HCT116 (cell line): ENCODE data around the gene ACTN3. TPM values are rescaled to one million over a fixed set of nuclear protein-coding genes. Genes with fewer than 3 reads are reported as not detected.

ENCODE experiments used
- ATAC-seq: fragments of 200-7000 bp; cut with Tn5 transposase; 2 replicates; pipeline ENCODE4 v1.9.1; 2020; ENCODE audit warnings: mild to moderate bottlenecking, moderate library complexity
- BruUV-seq: library from RNA; stranded (reverse); fragments of 400-500 nt; replicated peaks from 2 replicates; lab custom pipeline; 2021; lab: Mats Ljungman, UMichigan
- CTCF ChIA-PET: fragments of 300-600 bp; sonication (Branson Sonifier 250); formaldehyde crosslinking; loops from one replicate; lab custom pipeline; 2021; ENCODE audit warnings: antibody characterized with exemption; lab: Charles Lee
- POLR2A ChIA-PET: fragments of 300-600, 350-600 bp; sonication (Branson Sonifier 250); formaldehyde crosslinking; loops from one replicate; lab custom pipeline; 2021; ENCODE audit warnings: antibody characterized with exemption; lab: Charles Lee
- RAD21 ChIA-PET, 2 experiments: fragments of 300-600 bp; sonication (Branson Sonifier 250); formaldehyde crosslinking; loops; one replicate each; lab custom pipeline; 2023; ENCODE audit warnings: low total read pairs in 2 of 2; ENCODE audit not compliant: uncharacterized antibody in 2 of 2, unreplicated experiment in 2 of 2, low non-redundant PET in 1 of 2; lab: Charles Lee
- DNase-seq: peaks from one replicate; pipeline ENCODE4 v3.0.0-alpha.2; 2010; ENCODE audit warnings: low read depth, low spot score
- H2AFZ ChIP-seq: fragments of 200-600 bp; shearing (Covaris generic), sonication (generic); 2 replicates; pipeline ENCODE4 v1.6.1; 2017; ENCODE audit warnings: low read depth, mixed run types, mixed read lengths, antibody characterized with exemption, low read length; ENCODE audit not compliant: poor library complexity, severe bottlenecking
- H3K27ac ChIP-seq: 2 replicates; pipeline ENCODE4 v1.5.1; 2012; ENCODE audit warnings: low read depth, low read length
- H3K27me3 ChIP-seq: fragments of 200-600 bp; sonication (generic); 2 replicates; pipeline ENCODE4 v1.6.1; 2016; ENCODE audit warnings: mixed run types, low read length, mixed read lengths; ENCODE audit not compliant: insufficient read depth
- H3K36me3 ChIP-seq, 2 experiments: fragments of 200-500 bp in 1 of 2; fragments of 200-600 bp in 1 of 2; sonication (Bioruptor generic) in 1 of 2; sonication (generic) in 1 of 2; 2 replicates each; pipeline versions ENCODE4 v1.5.1 to v1.6.1; 2014 to 2016; ENCODE audit warnings: low read length in 2 of 2, inconsistent platforms in 1 of 2, mixed read lengths in 1 of 2, mixed run types in 1 of 2; ENCODE audit not compliant: insufficient read depth in 2 of 2, control insufficient read depth in 1 of 2
- H3K4me1 ChIP-seq, 2 experiments: fragments of 200-600 bp in 1 of 2; sonication (generic) in 1 of 2; 2 replicates each; pipeline versions ENCODE4 v1.5.1 to v1.6.1; 2012 to 2017; ENCODE audit warnings: low read length in 2 of 2, inconsistent platforms in 1 of 2, mild to moderate bottlenecking in 1 of 2, mixed read lengths in 1 of 2, mixed run types in 1 of 2, moderate library complexity in 1 of 2; ENCODE audit not compliant: insufficient read depth in 2 of 2, control insufficient read depth in 1 of 2
- H3K4me2 ChIP-seq: fragments of 200-600 bp; sonication (generic); 2 replicates; pipeline ENCODE4 v1.6.1; 2017; ENCODE audit warnings: mixed run types, low read length, mixed read lengths
- H3K4me3 ChIP-seq, 2 experiments: fragments of 200-600 bp in 1 of 2; sonication (generic) in 1 of 2; replicated peaks in 1 of 2; 2 replicates each; pipeline ENCODE4 v1.5.1; 2011 to 2016; ENCODE audit warnings: low read length in 2 of 2, control low read depth in 1 of 2, low read depth in 1 of 2, mild to moderate bottlenecking in 1 of 2, mixed read lengths in 1 of 2, mixed run types in 1 of 2
- H3K79me2 ChIP-seq: fragments of 200-600 bp; sonication (generic); 2 replicates; pipeline ENCODE4 v1.6.1; 2017; ENCODE audit warnings: mild to moderate bottlenecking, mixed run types, low read length, moderate library complexity, mixed read lengths; ENCODE audit not compliant: insufficient read depth
- H3K9ac ChIP-seq: fragments of 200-600 bp; sonication (generic); 2 replicates; pipeline ENCODE4 v1.6.1; 2016; ENCODE audit warnings: low read length, mixed read lengths
- H3K9me2 ChIP-seq: fragments of 200-600 bp; sonication (generic), shearing (Covaris generic); 2 replicates; pipeline ENCODE4 v1.6.1; 2017; ENCODE audit warnings: mixed run types, mild to moderate bottlenecking, moderate library complexity; ENCODE audit not compliant: insufficient read depth
- H3K9me3 ChIP-seq, 2 experiments: fragments of 200-500 bp in 1 of 2; fragments of 200-600 bp in 1 of 2; sonication (Bioruptor generic) in 1 of 2; sonication (generic) in 1 of 2; 2 replicates each; pipeline ENCODE4 v1.6.1; 2014 to 2017; ENCODE audit warnings: low read length in 2 of 2, mixed read lengths in 2 of 2, inconsistent platforms in 1 of 2, low read depth in 1 of 2, mild to moderate bottlenecking in 1 of 2, mixed run types in 1 of 2, moderate library complexity in 1 of 2; ENCODE audit not compliant: control insufficient read depth in 1 of 2, insufficient read depth in 1 of 2
- H4K20me1 ChIP-seq: fragments of 200-600 bp; sonication (generic), shearing (Covaris generic); 2 replicates; pipeline ENCODE4 v1.6.1; 2017; ENCODE audit warnings: mixed run types, mild to moderate bottlenecking, moderate library complexity; ENCODE audit not compliant: insufficient read depth
- CBX3 ChIP-seq: IDR thresholded peaks from 2 replicates; pipeline ENCODE4 v1.6.1; 2012; ENCODE audit warnings: low read depth
- CEBPB ChIP-seq: IDR thresholded peaks from 2 replicates; pipeline ENCODE4 v1.6.1; 2012; ENCODE audit warnings: low read depth
- EGR1 ChIP-seq: IDR thresholded peaks from 2 replicates; pipeline ENCODE4 v1.6.1; 2012; ENCODE audit warnings: low read depth
- ELF1 ChIP-seq: IDR thresholded peaks from 2 replicates; pipeline ENCODE4 v1.6.1; 2012; ENCODE audit warnings: low read depth, borderline replicate concordance
- EZH2 ChIP-seq: fragments of 200-600 bp; sonication (generic); IDR thresholded peaks from 2 replicates; pipeline ENCODE4 v1.6.1; 2017; ENCODE audit warnings: antibody characterized with exemption, mixed run types
- EZH2phosphoT487 ChIP-seq: fragments of 200-600 bp; IDR thresholded peaks from 2 replicates; pipeline ENCODE4 v1.6.1; 2018; ENCODE audit warnings: antibody characterized with exemption, borderline replicate concordance
- FOSL1 ChIP-seq: IDR thresholded peaks from 2 replicates; pipeline ENCODE4 v1.6.1; 2012; ENCODE audit warnings: low read depth
- JUND ChIP-seq: IDR thresholded peaks from 2 replicates; pipeline ENCODE4 v1.6.1; 2012
- POLR2A ChIP-seq: IDR thresholded peaks from 2 replicates; pipeline ENCODE4 v1.7.0; 2011; ENCODE audit warnings: borderline replicate concordance; ENCODE audit not compliant: insufficient read depth, insufficient read length; ENCODE audit errors: extremely low read depth
- POLR2AphosphoS5 ChIP-seq: IDR thresholded peaks from 2 replicates; pipeline ENCODE4 v1.6.1; 2011; ENCODE audit warnings: mild to moderate bottlenecking, low read depth, low read length, moderate library complexity
- RAD21 ChIP-seq: IDR thresholded peaks from 2 replicates; pipeline ENCODE4 v1.6.1; 2012; ENCODE audit warnings: low read depth, mild to moderate bottlenecking
- SIN3A ChIP-seq: IDR thresholded peaks from 2 replicates; pipeline ENCODE4 v1.6.1; 2012; ENCODE audit warnings: low read depth
- SP1 ChIP-seq: IDR thresholded peaks from 2 replicates; pipeline ENCODE4 v1.6.1; 2012; ENCODE audit warnings: low read depth
- SRF ChIP-seq: IDR thresholded peaks from 2 replicates; pipeline ENCODE4 v1.6.1; 2012; ENCODE audit warnings: low read depth
- YY1 ChIP-seq: IDR thresholded peaks from 2 replicates; pipeline ENCODE4 v1.6.1; 2011; ENCODE audit warnings: low read length, low read depth, moderate library complexity, mild to moderate bottlenecking; ENCODE audit not compliant: insufficient replicate concordance; ENCODE audit errors: extremely low read depth
- ZFX ChIP-seq: fragments of 450-650 bp; IDR thresholded peaks from 2 replicates; pipeline ENCODE4 v1.6.1; 2017
- ZNF274 ChIP-seq: fragments of 200-500 bp; sonication (Bioruptor generic); IDR thresholded peaks from 2 replicates; pipeline ENCODE4 v1.6.1; 2014; ENCODE audit warnings: mild to moderate bottlenecking, low read depth, low read length, inconsistent platforms
- intact Hi-C: fragments of 100-400 bp; cut with micrococcal nuclease; formaldehyde crosslinking; loops from 2 replicates; pipeline ENCODE4 v1.10.0; 2022
- total RNA-seq: library from RNA; stranded (reverse); gene quantifications from one replicate; pipeline ENCODE4 v1.2.1, GENCODE V29; 2021; ENCODE audit not compliant: unreplicated experiment
- TF ChIP-seq, protein P1 (sequence below): IDR thresholded peaks from 2 replicates; pipeline ENCODE4 v1.6.1; 2012; ENCODE audit warnings: low read depth
- TF ChIP-seq, protein P2 (sequence below): IDR thresholded peaks from 2 replicates; pipeline ENCODE4 v1.6.1; 2011; ENCODE audit warnings: mild to moderate bottlenecking, low read length, moderate library complexity; ENCODE audit not compliant: insufficient replicate concordance; ENCODE audit errors: extremely low read depth
- TF ChIP-seq, protein P3 (sequence below): IDR thresholded peaks from 2 replicates; pipeline ENCODE4 v1.6.1; 2012

ACTN3 gene
- total RNA-seq, 1 experiment from 2014 or later, result not detected

DNA sequence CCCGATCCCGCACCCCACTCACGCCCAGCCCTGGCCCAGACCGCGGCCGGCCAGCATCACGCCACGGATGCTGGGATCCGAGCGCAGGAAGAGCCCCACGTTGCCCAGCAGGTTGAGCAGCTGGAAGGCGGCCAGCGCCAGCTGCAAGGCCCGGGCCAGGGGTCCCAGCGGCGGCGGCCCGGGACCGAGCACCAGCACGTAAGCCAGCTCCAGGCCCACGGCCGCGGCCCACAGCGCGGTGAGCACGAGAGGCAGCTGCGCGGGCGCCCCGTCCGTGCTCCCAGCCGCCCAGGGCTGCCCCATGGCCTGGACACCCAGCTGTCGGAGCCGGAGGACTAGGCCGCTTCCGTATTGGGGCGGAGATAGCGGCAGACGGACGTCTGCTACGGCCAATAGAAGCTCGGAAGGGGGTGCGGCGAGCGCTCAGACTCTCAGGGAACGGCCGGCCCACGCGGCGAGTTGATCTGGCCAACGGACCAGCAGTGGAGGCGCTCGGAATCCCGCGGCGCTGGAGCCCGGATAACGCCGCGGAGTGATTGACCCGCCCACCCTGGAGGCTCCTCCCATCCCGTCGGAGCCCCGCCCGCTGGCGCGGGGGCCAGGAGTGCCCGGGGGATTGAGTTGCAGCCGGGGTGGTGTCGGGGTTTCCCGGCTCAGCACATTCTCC is 869 bp upstream of the ACTN3 start, which contains the start of gene ZDHHC24:
TSS of gene ZDHHC24 (minus strand) at position 348 of the 667 bp plus-strand sequence. CDS start at position 303, 45 bp downstream.
- RAD21 ChIA-PET, result interaction anchor here in 1 of 2 experiments (1.4 kb wide), 1 partner anchor 132 kb away, joined by 11 read pairs; the partner anchor contains the start of gene RBM4B
- H3K36me3 ChIP-seq, result no peaks in the 10 kb centered on the region
- H3K9me2 ChIP-seq, result no peaks in the 10 kb centered on the region
- no peaks in the 10 kb centered on the region for H3K27me3 ChIP-seq
- no peaks in the 10 kb centered on the region for H3K79me2 ChIP-seq
- H3K9ac ChIP-seq, result peak within 1 kb of the TSS; percentile 86
- peak within 1 kb of the TSS; percentile 91 for H2AFZ ChIP-seq
- peak within 1 kb of the TSS; percentile 96 for H3K4me2 ChIP-seq
- intact Hi-C loops, result no loop called here
- CTCF ChIA-PET, result interaction anchor here (0.7 to 1.1 kb wide), 2 partner anchors 79 to 133 kb away, joined by 3 to 4 read pairs; partner anchors contain the start of gene PELI3
- no TSS peak for BruUV-seq
- peak; percentile 90 for DNase-seq
- peak; percentile 98 for ATAC-seq
- H3K4me1 ChIP-seq, result peaks cover 0 to 12% of the 10 kb centered on the region in 2 experiments; a peak in 2 of 4 replicates
- peak within 1 kb of the TSS; percentile 75 to 82 for H3K4me3 ChIP-seq
- H3K9me3 ChIP-seq, result no peaks in the 10 kb centered on the region
- H3K27ac ChIP-seq, result peak within 1 kb of the TSS; percentile 67
- POLR2A ChIA-PET, result interaction anchor here (0.6 to 1.6 kb wide), 5 partner anchors 11 to 132 kb away, joined by 3 to 10 read pairs (median 4); partner anchors contain the start of genes RBM4 and RBM4B
- no peaks in the 10 kb centered on the region for H4K20me1 ChIP-seq
- TF ChIP-seq CBX3 (no peak), SP1 (peak; percentile 86), YY1 (no peak), SIN3A (peak; percentile 66; the same call in 1 of the 2 replicates), SRF (no peak), POLR2A (peak; percentile 23), RAD21 (no peak), JUND (no peak), ZFX (peak; percentile 95), EZH2 (no peak), FOSL1 (no peak), EGR1 (peak; percentile 66), POLR2AphosphoS5 (peak; percentile 90), EZH2phosphoT487 (no peak), CEBPB (no peak), ELF1 (no peak; the same call in 1 of the 2 replicates), ZNF274 (no peak)
- TF ChIP-seq, protein P1, sequence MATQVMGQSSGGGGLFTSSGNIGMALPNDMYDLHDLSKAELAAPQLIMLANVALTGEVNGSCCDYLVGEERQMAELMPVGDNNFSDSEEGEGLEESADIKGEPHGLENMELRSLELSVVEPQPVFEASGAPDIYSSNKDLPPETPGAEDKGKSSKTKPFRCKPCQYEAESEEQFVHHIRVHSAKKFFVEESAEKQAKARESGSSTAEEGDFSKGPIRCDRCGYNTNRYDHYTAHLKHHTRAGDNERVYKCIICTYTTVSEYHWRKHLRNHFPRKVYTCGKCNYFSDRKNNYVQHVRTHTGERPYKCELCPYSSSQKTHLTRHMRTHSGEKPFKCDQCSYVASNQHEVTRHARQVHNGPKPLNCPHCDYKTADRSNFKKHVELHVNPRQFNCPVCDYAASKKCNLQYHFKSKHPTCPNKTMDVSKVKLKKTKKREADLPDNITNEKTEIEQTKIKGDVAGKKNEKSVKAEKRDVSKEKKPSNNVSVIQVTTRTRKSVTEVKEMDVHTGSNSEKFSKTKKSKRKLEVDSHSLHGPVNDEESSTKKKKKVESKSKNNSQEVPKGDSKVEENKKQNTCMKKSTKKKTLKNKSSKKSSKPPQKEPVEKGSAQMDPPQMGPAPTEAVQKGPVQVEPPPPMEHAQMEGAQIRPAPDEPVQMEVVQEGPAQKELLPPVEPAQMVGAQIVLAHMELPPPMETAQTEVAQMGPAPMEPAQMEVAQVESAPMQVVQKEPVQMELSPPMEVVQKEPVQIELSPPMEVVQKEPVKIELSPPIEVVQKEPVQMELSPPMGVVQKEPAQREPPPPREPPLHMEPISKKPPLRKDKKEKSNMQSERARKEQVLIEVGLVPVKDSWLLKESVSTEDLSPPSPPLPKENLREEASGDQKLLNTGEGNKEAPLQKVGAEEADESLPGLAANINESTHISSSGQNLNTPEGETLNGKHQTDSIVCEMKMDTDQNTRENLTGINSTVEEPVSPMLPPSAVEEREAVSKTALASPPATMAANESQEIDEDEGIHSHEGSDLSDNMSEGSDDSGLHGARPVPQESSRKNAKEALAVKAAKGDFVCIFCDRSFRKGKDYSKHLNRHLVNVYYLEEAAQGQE, result no peak
- TF ChIP-seq, protein P2, sequence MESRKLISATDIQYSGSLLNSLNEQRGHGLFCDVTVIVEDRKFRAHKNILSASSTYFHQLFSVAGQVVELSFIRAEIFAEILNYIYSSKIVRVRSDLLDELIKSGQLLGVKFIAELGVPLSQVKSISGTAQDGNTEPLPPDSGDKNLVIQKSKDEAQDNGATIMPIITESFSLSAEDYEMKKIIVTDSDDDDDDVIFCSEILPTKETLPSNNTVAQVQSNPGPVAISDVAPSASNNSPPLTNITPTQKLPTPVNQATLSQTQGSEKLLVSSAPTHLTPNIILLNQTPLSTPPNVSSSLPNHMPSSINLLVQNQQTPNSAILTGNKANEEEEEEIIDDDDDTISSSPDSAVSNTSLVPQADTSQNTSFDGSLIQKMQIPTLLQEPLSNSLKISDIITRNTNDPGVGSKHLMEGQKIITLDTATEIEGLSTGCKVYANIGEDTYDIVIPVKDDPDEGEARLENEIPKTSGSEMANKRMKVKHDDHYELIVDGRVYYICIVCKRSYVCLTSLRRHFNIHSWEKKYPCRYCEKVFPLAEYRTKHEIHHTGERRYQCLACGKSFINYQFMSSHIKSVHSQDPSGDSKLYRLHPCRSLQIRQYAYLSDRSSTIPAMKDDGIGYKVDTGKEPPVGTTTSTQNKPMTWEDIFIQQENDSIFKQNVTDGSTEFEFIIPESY, result peak; percentile 79
- TF ChIP-seq, protein P3, sequence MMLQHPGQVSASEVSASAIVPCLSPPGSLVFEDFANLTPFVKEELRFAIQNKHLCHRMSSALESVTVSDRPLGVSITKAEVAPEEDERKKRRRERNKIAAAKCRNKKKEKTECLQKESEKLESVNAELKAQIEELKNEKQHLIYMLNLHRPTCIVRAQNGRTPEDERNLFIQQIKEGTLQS, result no peak
